Vagina (tissue), 2 donors: ENCODE measurements around the gene AP1G2.

ENCODE experiments used
- POLR2A ChIP-seq, 2 donors: fragments of 450-650 bp; IDR thresholded peaks; one replicate each; pipeline ENCODE4 v1.6.1; 2017; ENCODE audit warnings: antibody characterized with exemption in 2 of 2, mild to moderate bottlenecking in 2 of 2, moderate library complexity in 2 of 2
- TF ChIP-seq, protein P1 (sequence below), 3 experiments: fragments of 450-650 bp in 2 of 3; fragments of 200-600 bp in 1 of 3; sonication (generic) in 1 of 3; IDR thresholded peaks; one replicate each; pipeline ENCODE4 v1.5.1; 2017 to 2019; ENCODE audit warnings: antibody characterized with exemption in 3 of 3, mild to moderate bottlenecking in 2 of 3, moderate library complexity in 2 of 3

DNA sequence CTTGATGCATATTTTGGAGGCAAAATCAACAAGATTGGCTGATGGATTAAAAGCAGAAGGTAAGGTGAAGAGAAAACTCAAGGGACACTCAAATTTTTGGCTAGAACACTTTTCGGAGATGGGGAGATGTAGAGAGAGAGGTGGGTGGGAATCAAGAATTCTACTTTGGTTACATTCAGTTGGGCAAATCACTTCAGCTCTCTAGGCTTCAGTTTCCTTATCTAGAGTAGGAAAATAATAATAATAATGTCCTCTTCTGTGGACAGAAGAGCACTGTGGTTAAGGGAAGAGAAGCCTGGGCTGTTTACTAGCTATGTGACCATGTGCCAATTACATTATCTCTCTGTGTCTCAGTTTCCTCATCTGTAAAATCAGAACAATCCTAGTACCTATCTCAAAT is 45.2 kb upstream of the AP1G2 start:
- TF ChIP-seq, protein P1, sequence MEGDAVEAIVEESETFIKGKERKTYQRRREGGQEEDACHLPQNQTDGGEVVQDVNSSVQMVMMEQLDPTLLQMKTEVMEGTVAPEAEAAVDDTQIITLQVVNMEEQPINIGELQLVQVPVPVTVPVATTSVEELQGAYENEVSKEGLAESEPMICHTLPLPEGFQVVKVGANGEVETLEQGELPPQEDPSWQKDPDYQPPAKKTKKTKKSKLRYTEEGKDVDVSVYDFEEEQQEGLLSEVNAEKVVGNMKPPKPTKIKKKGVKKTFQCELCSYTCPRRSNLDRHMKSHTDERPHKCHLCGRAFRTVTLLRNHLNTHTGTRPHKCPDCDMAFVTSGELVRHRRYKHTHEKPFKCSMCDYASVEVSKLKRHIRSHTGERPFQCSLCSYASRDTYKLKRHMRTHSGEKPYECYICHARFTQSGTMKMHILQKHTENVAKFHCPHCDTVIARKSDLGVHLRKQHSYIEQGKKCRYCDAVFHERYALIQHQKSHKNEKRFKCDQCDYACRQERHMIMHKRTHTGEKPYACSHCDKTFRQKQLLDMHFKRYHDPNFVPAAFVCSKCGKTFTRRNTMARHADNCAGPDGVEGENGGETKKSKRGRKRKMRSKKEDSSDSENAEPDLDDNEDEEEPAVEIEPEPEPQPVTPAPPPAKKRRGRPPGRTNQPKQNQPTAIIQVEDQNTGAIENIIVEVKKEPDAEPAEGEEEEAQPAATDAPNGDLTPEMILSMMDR (IDR thresholded peaks at IDR 0.05), result no peak
- TF ChIP-seq POLR2A (IDR thresholded peaks at IDR 0.05), result no peak
